Tibial nerve (tissue), 4 donors: ENCODE measurements around the gene ZDHHC8. TPM values are rescaled to one million over a fixed set of nuclear protein-coding genes. Genes with fewer than 3 reads are reported as not detected.

Source experiments
- DNase-seq, 2 donors: peaks; one replicate each; pipeline ENCODE4 v3.0.0-alpha.2; 2019; ENCODE audit warnings: low spot score in 2 of 2
- H3K27ac ChIP-seq, 4 donors: fragments of 200-600 bp; sonication (generic) in 3 of 4; one replicate each; pipeline ENCODE4 v1.5.1; 2017 to 2019; ENCODE audit warnings: mild to moderate bottlenecking in 1 of 4
- H3K27me3 ChIP-seq, 2 donors: fragments of 200-600 bp; sonication (generic) in 1 of 2; one replicate each; pipeline versions ENCODE4 v1.5.1 to v1.6.0; 2017 to 2019
- H3K36me3 ChIP-seq, 3 donors: fragments of 200-600 bp; sonication (generic); one replicate each; pipeline ENCODE4 v1.5.1; 2018 to 2019
- H3K4me1 ChIP-seq, 4 donors: fragments of 200-600 bp; sonication (generic) in 3 of 4; one replicate each; pipeline ENCODE4 v1.5.1; 2017 to 2019
- H3K4me3 ChIP-seq, 4 donors: fragments of 200-600 bp; sonication (generic) in 3 of 4; one replicate each; pipeline ENCODE4 v1.5.1; 2017 to 2019; ENCODE audit warnings: mild to moderate bottlenecking in 1 of 4, moderate library complexity in 1 of 4
- H3K9me3 ChIP-seq, 4 donors: fragments of 200-600 bp; sonication (generic) in 3 of 4; one replicate each; pipeline ENCODE4 v1.5.1; 2017 to 2019
- EP300 ChIP-seq, 2 donors: sonication (generic); formaldehyde crosslinking; IDR thresholded peaks; one replicate each; pipeline ENCODE4 v1.6.1; 2017; ENCODE audit warnings: antibody characterized with exemption in 2 of 2, mild to moderate bottlenecking in 1 of 2
- POLR2A ChIP-seq, 2 donors: fragments of 450-650 bp; IDR thresholded peaks; one replicate each; pipeline ENCODE4 v1.6.1; 2017; ENCODE audit warnings: antibody characterized with exemption in 2 of 2, mild to moderate bottlenecking in 2 of 2, moderate library complexity in 2 of 2
- WGBS, 2 donors: methylation state at CpG; one replicate each; pipeline ENCODE4 v1.1.5; 2018; 5-methylcytosine and 5-hydroxymethylcytosine counted together
- total RNA-seq, 4 donors: library from RNA; depleted of rRNA; stranded (reverse); fragments of >200 nt; gene quantifications; one replicate each; pipeline ENCODE4 v1.1.0, GENCODE V29; 2016
- TF ChIP-seq, protein P1 (sequence below), 5 experiments: fragments of 200-600 bp in 3 of 5; fragments of 450-650 bp in 2 of 5; sonication (generic) in 3 of 5; IDR thresholded peaks; one replicate each; pipeline ENCODE4 v1.5.1; 2016 to 2019; ENCODE audit warnings: antibody characterized with exemption in 5 of 5, mild to moderate bottlenecking in 3 of 5, moderate library complexity in 2 of 5

The ZDHHC8 gene
- total RNA-seq, 4 donors from 2014 or later, result 40.6 to 53.7 (median 47.4) TPM

DNA sequence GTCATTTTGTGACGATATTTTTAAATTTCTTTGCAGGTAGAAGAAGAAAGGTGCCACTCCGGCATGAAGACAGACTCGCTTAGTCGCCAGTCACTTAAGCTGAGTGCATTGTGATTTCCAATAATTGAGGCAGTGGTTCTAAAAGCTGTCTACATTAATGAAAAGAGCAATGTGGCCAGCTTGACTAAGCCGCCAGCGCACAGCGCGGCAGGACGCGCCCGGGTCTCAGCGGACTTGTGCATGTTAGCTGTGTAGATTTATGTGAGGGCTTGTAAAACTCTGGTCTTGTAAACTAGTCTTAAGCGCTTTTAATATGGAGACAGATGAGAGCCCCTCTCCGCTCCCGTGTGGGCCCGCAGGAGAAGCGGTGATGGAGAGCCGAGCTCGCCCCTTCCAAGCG lies 46.0 kb upstream of the ZDHHC8 start:
- WGBS, 2 donors, result 92 to 94% methylated on average over 20 of the region's 20 CpGs
- peaks cover 2 to 52% (median 18%) of the 10 kb centered on the region in 3 donors for H3K36me3 ChIP-seq
- DNase-seq, result no peak

DNA sequence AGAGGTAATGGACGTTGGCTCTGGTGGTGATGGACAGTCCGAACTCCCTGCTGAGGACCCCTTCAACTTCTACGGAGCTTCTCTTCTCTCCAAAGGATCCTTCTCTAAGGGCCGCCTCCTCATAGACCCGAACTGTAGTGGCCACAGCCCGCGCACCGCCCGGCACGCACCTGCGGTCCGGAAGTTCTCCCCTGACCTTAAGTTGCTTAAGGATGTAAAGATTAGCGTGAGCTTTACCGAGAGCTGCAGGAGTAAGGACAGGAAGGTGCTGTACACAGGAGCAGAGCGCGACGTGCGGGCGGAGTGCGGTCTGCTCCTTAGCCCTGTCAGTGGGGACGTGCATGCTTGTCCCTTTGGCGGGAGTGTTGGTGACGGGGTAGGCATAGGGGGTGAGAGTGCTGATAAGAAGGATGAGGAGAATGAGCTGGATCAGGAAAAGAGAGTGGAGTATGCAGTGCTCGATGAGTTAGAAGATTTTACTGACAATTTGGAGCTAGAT lies 45.5 kb upstream of the ZDHHC8 start:
- H3K36me3 ChIP-seq, result peaks cover 2 to 57% (median 21%) of the 10 kb centered on the region in 3 donors
- no peak overlapping the region for H3K4me3 ChIP-seq
- peaks cover 0 to 46% (median 27%) of the 10 kb centered on the region in 4 donors for H3K4me1 ChIP-seq
- no peak for DNase-seq
- H3K9me3 ChIP-seq, result no peaks in the 10 kb centered on the region
- H3K27ac ChIP-seq, result no peak overlapping the region
- H3K27me3 ChIP-seq, result no peaks in the 10 kb centered on the region
- WGBS, 2 donors, result 89 to 94% methylated on average over 24 of the region's 24 CpGs
- no peak for TF ChIP-seq POLR2A (IDR thresholded peaks at IDR 0.05)
- TF ChIP-seq, protein P1, sequence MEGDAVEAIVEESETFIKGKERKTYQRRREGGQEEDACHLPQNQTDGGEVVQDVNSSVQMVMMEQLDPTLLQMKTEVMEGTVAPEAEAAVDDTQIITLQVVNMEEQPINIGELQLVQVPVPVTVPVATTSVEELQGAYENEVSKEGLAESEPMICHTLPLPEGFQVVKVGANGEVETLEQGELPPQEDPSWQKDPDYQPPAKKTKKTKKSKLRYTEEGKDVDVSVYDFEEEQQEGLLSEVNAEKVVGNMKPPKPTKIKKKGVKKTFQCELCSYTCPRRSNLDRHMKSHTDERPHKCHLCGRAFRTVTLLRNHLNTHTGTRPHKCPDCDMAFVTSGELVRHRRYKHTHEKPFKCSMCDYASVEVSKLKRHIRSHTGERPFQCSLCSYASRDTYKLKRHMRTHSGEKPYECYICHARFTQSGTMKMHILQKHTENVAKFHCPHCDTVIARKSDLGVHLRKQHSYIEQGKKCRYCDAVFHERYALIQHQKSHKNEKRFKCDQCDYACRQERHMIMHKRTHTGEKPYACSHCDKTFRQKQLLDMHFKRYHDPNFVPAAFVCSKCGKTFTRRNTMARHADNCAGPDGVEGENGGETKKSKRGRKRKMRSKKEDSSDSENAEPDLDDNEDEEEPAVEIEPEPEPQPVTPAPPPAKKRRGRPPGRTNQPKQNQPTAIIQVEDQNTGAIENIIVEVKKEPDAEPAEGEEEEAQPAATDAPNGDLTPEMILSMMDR (IDR thresholded peaks at IDR 0.05), result no peak
- no peak for TF ChIP-seq EP300 (IDR thresholded peaks at IDR 0.05)

More for the DNA sequence above, 46.0 kb upstream of the ZDHHC8 start:
- Histone ChIP-seq H3K4me1 (peaks cover 0 to 51% (median 32%) of the 10 kb centered on the region in 4 donors), H3K4me3 (no peak overlapping the region), H3K9me3 (no peaks in the 10 kb centered on the region), H3K27ac (no peak overlapping the region), H3K27me3 (no peaks in the 10 kb centered on the region)
- TF ChIP-seq, protein P1 (IDR thresholded peaks at IDR 0.05), result no peak
- TF ChIP-seq POLR2A (IDR thresholded peaks at IDR 0.05), result no peak
- no peak for TF ChIP-seq EP300 (IDR thresholded peaks at IDR 0.05)

DNA sequence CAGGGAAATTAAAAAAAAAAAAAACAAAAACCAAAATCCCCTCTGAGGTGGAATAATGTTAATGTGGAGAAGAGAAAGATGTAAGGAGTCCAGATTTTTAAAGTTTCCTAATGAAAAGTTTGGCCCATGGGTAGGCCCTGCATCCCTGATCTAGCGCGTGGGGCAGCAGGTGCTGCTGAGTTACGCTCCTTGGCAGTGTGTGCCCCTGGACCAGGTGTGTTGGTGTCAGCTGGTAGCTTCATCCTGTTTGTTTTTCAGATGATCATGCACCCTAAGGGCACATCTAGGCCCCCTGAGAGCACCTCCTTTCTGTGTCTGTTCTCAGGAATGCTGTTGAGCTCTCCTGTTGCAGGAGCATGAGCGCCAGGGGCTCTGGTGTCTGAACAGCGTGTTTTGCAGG lies 44.8 kb upstream of the ZDHHC8 start:
- H3K9me3 ChIP-seq, result no peaks in the 10 kb centered on the region
- no peak for DNase-seq
- H3K27ac ChIP-seq, result no peak overlapping the region
- no peaks in the 10 kb centered on the region for H3K27me3 ChIP-seq
- TF ChIP-seq, protein P1 (IDR thresholded peaks at IDR 0.05), result no peak
- TF ChIP-seq POLR2A (IDR thresholded peaks at IDR 0.05) (no peak), EP300 (IDR thresholded peaks at IDR 0.05) (no peak)
- H3K36me3 ChIP-seq, result peaks cover 2 to 63% (median 21%) of the 10 kb centered on the region in 3 donors
- peaks cover 0 to 40% (median 21%) of the 10 kb centered on the region in 4 donors for H3K4me1 ChIP-seq
- no peak overlapping the region for H3K4me3 ChIP-seq
- 93 to 95% methylated on average over 5 of the region's 5 CpGs for WGBS, 2 donors

DNA sequence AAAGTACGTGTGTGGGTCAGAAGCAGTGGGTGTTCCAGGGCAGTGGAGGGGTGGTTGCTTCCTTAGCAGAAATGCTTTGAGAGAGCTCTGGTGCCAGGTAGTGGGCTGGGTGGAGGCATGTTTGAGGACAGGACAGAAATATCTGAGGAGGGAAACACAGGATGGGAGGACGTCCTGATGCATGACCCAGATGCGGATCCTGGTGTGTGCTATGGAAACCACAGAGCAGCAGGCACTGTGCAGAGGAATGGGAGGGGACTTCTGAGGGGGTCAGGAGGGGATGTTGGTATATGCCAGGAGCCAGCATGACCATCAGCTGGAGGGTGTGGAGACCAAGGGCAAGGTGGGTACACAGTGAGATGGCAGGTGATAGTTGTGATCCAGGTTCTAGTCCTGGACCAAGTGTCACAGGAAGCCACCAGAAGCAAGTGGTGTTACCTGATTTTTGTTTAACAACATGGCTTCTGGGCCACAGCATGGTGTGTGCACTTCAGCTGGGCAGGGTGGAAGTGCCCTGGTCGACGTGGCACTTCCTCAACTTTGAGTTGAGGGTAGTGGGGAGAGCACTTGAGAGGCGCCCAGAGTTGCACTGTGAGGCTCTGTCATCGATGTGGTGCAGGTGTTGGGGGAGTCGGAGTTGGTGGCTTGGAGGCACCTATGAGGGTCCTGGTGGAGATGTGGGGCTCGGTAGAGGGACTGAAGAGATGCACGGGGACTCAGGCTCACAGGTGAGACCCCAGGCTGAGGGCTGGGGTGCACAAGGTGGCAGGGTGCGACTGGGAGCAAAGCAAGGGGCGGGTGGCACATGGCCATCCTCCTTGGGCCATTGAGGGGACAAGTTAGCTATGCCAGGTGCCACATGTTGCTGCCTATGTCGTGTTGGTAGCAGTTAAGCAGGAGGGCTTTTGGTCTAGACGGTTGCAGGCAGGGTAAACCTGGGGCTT lies 44.0 kb upstream of the ZDHHC8 start:
- TF ChIP-seq, protein P1 (IDR thresholded peaks at IDR 0.05), result no peak
- no peak for TF ChIP-seq EP300 (IDR thresholded peaks at IDR 0.05)
- no peak for TF ChIP-seq POLR2A (IDR thresholded peaks at IDR 0.05)
- H3K4me1 ChIP-seq, result peaks cover 0 to 32% (median 15%) of the 10 kb centered on the region in 4 donors
- no peaks in the 10 kb centered on the region for H3K9me3 ChIP-seq
- DNase-seq, result no peak
- H3K36me3 ChIP-seq, result peaks cover 2 to 71% (median 25%) of the 10 kb centered on the region in 3 donors
- H3K4me3 ChIP-seq, result no peak overlapping the region
- no peak overlapping the region for H3K27ac ChIP-seq
- no peaks in the 10 kb centered on the region for H3K27me3 ChIP-seq
- 91% methylated on average over 14 of the region's 14 CpGs for WGBS, 2 donors

DNA sequence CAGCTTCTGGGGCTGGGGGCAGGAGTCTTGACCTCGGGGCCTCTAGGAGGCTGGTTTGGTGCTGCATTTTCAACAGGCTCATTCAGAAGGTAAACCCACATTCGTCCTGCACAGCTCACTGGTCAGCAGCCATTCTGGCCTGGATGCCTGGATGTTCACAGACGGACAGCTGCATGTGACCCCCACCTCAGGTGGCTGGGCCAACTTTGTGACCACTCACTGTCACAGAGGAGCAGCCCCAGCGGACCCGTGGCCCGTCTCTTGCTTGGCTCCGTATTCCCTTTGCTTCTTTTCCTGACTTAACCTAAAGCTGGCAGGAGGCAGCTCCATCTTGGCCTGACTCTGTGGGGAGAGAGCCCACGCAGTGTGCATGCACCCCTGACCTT lies 43.3 kb upstream of the ZDHHC8 start:
- no peak overlapping the region for H3K27ac ChIP-seq
- H3K4me3 ChIP-seq, result no peak overlapping the region
- TF ChIP-seq EP300 (IDR thresholded peaks at IDR 0.05) (no peak), POLR2A (IDR thresholded peaks at IDR 0.05) (no peak)
- TF ChIP-seq, protein P1 (IDR thresholded peaks at IDR 0.05), result no peak
- H3K27me3 ChIP-seq, result no peaks in the 10 kb centered on the region
- peaks cover 2 to 78% (median 29%) of the 10 kb centered on the region in 3 donors for H3K36me3 ChIP-seq
- no peak for DNase-seq
- 83 to 87% methylated on average over 8 of the region's 8 CpGs for WGBS, 2 donors
- H3K9me3 ChIP-seq, result no peaks in the 10 kb centered on the region
- peaks cover 0 to 25% (median 12%) of the 10 kb centered on the region in 4 donors for H3K4me1 ChIP-seq
